NCI-H446 (cell line): Measurements from ENCODE around the gene GRIK1.
"Not testable (repeated sequence)": the region's sequence is repeated elsewhere in the genome, so short reads cannot be mapped to it uniquely, and the experiment has no call there.

ENCODE experiments used
- DNase-seq, 2 experiments: peaks; one replicate each; lab custom pipeline; 2025; lab: John Stamatoyannopoulos, UW

The GRIK1 gene

GRCh38 chr21:29606613-29607012 is 333.2 kb downstream of the GRIK1 start:
- DNase-seq, result no peak

GRCh38 chr21:29605219-29605618 is 334.6 kb downstream of the GRIK1 start:
- not testable (repeated sequence) for DNase-seq

GRCh38 chr21:29604076-29604475 is 335.7 kb downstream of the GRIK1 start:
- no peak for DNase-seq

GRCh38 chr21:29601047-29601446 is 338.7 kb downstream of the GRIK1 start:
- no peak for DNase-seq

- DNase-seq, result no peak
Measured at GRCh38 chr21:29586696-29587095, 353.1 kb downstream of the GRIK1 start.

- no peak for DNase-seq
Measured at GRCh38 chr21:29585462-29585861, 354.3 kb downstream of the GRIK1 start.

GRCh38 chr21:29583424-29583924 is 356.3 kb downstream of the GRIK1 start:
- no peak for DNase-seq

GRCh38 chr21:29582855-29583254 is 356.9 kb downstream of the GRIK1 start:
- no peak for DNase-seq

- no peak for DNase-seq
Measured at GRCh38 chr21:29581393-29581792, 358.4 kb downstream of the GRIK1 start.

GRCh38 chr21:29580732-29581285 is 359.0 kb downstream of the GRIK1 start:
- no peak for DNase-seq

GRCh38 chr21:29578306-29578705 is 361.5 kb downstream of the GRIK1 start:
- no peak for DNase-seq

GRCh38 chr21:29571949-29572348 is 367.8 kb downstream of the GRIK1 start:
- DNase-seq, result no peak

GRCh38 chr21:29568020-29568697 is 371.6 kb downstream of the GRIK1 start:
- DNase-seq, result no peak

GRCh38 chr21:29557931-29558725 is 381.7 kb downstream of the GRIK1 start:
- no peak for DNase-seq

GRCh38 chr21:29557200-29557599 is 382.6 kb downstream of the GRIK1 start:
- DNase-seq, result no peak

- DNase-seq, result no peak
Measured at GRCh38 chr21:29555601-29556000, 384.2 kb downstream of the GRIK1 start.

GRCh38 chr21:29550205-29550604 is 389.6 kb downstream of the GRIK1 start:
- no peak for DNase-seq

GRCh38 chr21:29549614-29550013 is 390.2 kb downstream of the GRIK1 start:
- no peak for DNase-seq

GRCh38 chr21:29547998-29548397 is 391.8 kb downstream of the GRIK1 start:
- DNase-seq, result no peak

GRCh38 chr21:29546071-29546470 is 393.7 kb downstream of the GRIK1 start:
- no peak for DNase-seq

GRCh38 chr21:29540289-29540688 is 399.5 kb downstream of the GRIK1 start:
- no peak for DNase-seq

GRCh38 chr21:29538115-29538514 is 401.7 kb downstream of the GRIK1 start:
- DNase-seq, result no peak

- DNase-seq, result no peak
Measured at GRCh38 chr21:29534448-29534847, 405.3 kb downstream of the GRIK1 start.
